Ishikawa (cell line): ENCODE measurements around the gene CFP.

ENCODE experiments used
- CEBPB ChIP-seq: IDR thresholded peaks from 2 replicates; pipeline ENCODE4 v1.6.1; 2012
- CREB1 ChIP-seq: IDR thresholded peaks from 2 replicates; pipeline ENCODE4 v1.6.1; 2012; ENCODE audit warnings: low read depth
- EGR1 ChIP-seq: IDR thresholded peaks from 2 replicates; pipeline ENCODE4 v1.6.1; 2012
- EP300 ChIP-seq: IDR thresholded peaks from 2 replicates; pipeline ENCODE4 v1.6.1; 2012; ENCODE audit warnings: borderline replicate concordance
- FOXM1 ChIP-seq: IDR thresholded peaks from 2 replicates; pipeline ENCODE4 v1.6.1; 2012; ENCODE audit warnings: low read depth, borderline replicate concordance
- NFIC ChIP-seq: IDR thresholded peaks from 2 replicates; pipeline ENCODE4 v1.6.1; 2012
- RAD21 ChIP-seq: IDR thresholded peaks from 2 replicates; pipeline ENCODE4 v1.6.1; 2012; ENCODE audit warnings: low read depth
- TAF1 ChIP-seq: IDR thresholded peaks from 2 replicates; pipeline ENCODE4 v1.6.1; 2012; ENCODE audit warnings: low read depth, mild to moderate bottlenecking
- TCF12 ChIP-seq: IDR thresholded peaks from 2 replicates; pipeline ENCODE4 v1.6.1; 2012; ENCODE audit warnings: low read depth
- TEAD4 ChIP-seq: IDR thresholded peaks from 2 replicates; pipeline ENCODE4 v1.6.1; 2012
- YY1 ChIP-seq: IDR thresholded peaks from 2 replicates; pipeline ENCODE4 v1.6.1; 2012; ENCODE audit warnings: low read depth
- ZBTB7A ChIP-seq: IDR thresholded peaks from 2 replicates; pipeline ENCODE4 v1.6.1; 2012; ENCODE audit warnings: low read depth
- TF ChIP-seq, protein P1 (sequence below): IDR thresholded peaks from 2 replicates; pipeline ENCODE4 v1.6.1; 2012; ENCODE audit warnings: low read depth, mild to moderate bottlenecking
- TF ChIP-seq, protein P2 (sequence below): IDR thresholded peaks from 2 replicates; pipeline ENCODE4 v1.6.1; 2012
- TF ChIP-seq, protein P3 (sequence below): IDR thresholded peaks from 2 replicates; pipeline ENCODE4 v1.6.1; 2012

Gene CFP

DNA sequence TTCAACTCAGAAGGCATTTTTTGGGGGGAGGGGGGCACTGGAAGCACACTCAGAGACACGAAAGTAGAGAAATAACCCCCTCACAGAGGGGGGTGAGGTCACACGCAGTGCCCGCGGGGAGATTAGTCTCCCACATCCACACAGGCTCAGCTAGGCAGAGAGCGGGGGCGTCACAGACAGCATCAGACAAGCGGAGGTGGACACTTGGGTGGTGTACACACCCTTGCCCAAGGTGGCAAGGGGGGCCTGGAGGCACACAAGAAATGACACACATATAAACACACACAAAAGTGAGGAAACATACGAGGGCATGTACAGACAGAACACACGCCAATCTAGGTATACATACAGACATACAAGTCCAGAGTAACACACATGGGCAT is 9.4 kb downstream of the CFP start:
- TF ChIP-seq TCF12, result no peak
- TF ChIP-seq TEAD4, result no peak

DNA sequence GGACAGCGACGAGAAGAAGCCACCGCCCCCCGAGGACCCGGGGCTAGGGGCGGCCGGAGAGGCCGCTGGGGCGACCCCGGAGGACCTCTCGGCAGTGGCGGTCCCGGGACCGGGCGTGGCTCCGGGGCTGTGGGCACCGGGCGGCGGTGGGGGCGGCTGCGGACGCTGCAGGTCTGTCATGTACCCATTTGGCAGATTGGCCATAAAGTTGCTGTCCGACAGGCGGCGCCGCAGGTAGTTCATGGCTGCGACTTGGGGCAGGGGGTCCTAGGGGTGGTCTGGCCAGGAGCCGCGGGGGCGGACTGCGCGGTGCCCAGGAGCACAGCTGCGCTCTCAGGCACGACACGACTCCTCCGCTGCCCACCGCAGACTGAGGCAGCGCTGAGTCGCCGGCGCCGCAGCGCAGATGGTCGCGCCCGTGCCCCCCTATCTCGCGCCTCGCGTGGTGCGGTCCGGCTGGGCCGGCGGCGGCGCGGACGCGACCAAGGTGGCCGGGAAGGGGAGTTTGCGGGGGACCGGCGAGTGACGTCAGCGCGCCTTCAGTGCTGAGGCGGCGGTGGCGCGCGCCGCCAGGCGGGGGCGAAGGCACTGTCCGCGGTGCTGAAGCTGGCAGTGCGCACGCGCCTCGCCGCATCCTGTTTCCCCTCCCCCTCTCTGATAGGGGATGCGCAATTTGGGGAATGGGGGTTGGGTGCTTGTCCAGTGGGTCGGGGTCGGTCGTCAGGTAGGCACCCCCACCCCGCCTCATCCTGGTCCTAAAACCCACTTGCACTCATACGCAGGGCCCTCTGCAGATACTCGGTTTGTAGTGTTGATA is 10.0 kb downstream of the CFP start, which contains the start of gene SYN1:
TSS of gene SYN1 (minus strand) at position 372 of the 817 bp plus-strand sequence. CDS start at position 243, 129 bp downstream.
- TF ChIP-seq YY1 (0 out of 2 replicates have a peak, but pooled peaks have one; percentile 14), FOXM1 (no peak), ZBTB7A (no peak), TCF12 (no peak), EGR1 (peak; percentile 94), TEAD4 (no peak), CEBPB (no peak), TAF1 (no peak), NFIC (no peak), CREB1 (peak; percentile 52; the same call in 1 of the 2 replicates), RAD21 (no peak), EP300 (peak; percentile 43; the same call in 1 of the 2 replicates)
- TF ChIP-seq, protein P1, sequence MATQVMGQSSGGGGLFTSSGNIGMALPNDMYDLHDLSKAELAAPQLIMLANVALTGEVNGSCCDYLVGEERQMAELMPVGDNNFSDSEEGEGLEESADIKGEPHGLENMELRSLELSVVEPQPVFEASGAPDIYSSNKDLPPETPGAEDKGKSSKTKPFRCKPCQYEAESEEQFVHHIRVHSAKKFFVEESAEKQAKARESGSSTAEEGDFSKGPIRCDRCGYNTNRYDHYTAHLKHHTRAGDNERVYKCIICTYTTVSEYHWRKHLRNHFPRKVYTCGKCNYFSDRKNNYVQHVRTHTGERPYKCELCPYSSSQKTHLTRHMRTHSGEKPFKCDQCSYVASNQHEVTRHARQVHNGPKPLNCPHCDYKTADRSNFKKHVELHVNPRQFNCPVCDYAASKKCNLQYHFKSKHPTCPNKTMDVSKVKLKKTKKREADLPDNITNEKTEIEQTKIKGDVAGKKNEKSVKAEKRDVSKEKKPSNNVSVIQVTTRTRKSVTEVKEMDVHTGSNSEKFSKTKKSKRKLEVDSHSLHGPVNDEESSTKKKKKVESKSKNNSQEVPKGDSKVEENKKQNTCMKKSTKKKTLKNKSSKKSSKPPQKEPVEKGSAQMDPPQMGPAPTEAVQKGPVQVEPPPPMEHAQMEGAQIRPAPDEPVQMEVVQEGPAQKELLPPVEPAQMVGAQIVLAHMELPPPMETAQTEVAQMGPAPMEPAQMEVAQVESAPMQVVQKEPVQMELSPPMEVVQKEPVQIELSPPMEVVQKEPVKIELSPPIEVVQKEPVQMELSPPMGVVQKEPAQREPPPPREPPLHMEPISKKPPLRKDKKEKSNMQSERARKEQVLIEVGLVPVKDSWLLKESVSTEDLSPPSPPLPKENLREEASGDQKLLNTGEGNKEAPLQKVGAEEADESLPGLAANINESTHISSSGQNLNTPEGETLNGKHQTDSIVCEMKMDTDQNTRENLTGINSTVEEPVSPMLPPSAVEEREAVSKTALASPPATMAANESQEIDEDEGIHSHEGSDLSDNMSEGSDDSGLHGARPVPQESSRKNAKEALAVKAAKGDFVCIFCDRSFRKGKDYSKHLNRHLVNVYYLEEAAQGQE, result peak; percentile 93
- TF ChIP-seq, protein P2, sequence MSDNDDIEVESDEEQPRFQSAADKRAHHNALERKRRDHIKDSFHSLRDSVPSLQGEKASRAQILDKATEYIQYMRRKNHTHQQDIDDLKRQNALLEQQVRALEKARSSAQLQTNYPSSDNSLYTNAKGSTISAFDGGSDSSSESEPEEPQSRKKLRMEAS, result peak; percentile 35; the same call in 1 of the 2 replicates
- TF ChIP-seq, protein P3, sequence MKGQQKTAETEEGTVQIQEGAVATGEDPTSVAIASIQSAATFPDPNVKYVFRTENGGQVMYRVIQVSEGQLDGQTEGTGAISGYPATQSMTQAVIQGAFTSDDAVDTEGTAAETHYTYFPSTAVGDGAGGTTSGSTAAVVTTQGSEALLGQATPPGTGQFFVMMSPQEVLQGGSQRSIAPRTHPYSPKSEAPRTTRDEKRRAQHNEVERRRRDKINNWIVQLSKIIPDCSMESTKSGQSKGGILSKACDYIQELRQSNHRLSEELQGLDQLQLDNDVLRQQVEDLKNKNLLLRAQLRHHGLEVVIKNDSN, result no peak

DNA sequence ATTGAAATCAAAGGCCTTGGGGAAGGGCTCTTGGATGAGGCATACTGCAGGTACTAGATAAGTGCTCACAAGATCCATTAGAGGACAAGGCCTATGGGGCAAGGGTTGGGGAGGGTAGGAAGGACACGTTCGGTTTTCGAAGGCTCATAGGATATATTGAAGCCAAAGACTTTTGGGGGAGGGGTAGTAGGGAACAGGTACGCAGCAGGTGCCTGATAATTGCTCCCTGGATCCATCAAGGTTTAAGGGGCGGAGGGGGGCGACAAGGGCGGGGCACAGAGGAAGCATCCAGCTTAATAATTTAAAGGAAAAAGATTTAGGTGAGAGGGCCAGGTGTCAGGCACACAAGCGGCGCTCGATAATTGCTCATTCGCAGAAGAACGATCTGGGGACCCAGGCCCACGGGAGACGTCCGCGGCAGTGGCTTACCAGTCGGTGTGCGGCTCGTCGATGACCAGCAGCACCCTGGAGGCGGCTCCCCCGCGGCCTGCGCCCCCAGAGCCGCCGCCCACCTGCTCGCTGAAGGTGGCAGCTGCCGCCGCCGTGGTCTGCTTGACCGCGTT is 10.7 kb downstream of the CFP start:
- no peak for TF ChIP-seq NFIC
- TF ChIP-seq, protein P3, result no peak
- TF ChIP-seq, protein P1, result peak; percentile 22; the same call in 1 of the 2 replicates

DNA sequence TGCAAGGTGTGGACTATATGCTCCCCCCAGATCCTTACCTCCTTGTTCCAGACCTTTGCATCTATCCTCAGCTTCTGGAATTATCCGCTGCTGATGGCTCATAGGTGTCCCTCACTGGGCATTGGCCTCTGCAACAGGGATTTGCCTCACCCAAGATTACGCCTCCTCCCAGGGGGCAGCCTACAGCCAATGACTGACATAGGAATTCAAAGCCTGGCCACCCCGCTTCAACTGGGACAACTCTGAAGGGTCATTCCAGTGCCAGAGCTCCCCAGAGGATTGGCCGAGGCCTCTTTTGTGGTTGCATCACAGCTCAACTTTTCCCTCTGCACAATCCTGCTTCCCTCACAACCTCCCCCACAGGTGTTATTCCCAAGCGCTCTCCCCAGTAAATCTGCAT is 15.1 kb downstream of the CFP start:
- no peak for TF ChIP-seq TAF1
- TF ChIP-seq EP300, result no peak
- no peak for TF ChIP-seq TCF12
- TF ChIP-seq, protein P1, result no peak
- TF ChIP-seq, protein P3, result no peak
- TF ChIP-seq YY1, result no peak
- no peak for TF ChIP-seq CREB1
- no peak for TF ChIP-seq FOXM1
